SH-SY5Y (cell line): ENCODE results near the gene CD164.

Experiments used
- GATA2 ChIP-seq: IDR thresholded peaks from 2 replicates; pipeline ENCODE4 v1.6.1; 2011; ENCODE audit warnings: mild to moderate bottlenecking, low read depth, low read length
- GATA3 ChIP-seq: IDR thresholded peaks from 2 replicates; pipeline ENCODE4 v1.6.1; 2011; ENCODE audit warnings: low read depth, mild to moderate bottlenecking, low read length, moderate library complexity

- no peak for TF ChIP-seq GATA3
- TF ChIP-seq GATA2, result no peak
Measured at GRCh38 chr6:109330263-109330662, 52.0 kb downstream of the CD164 start.
